ENCODE data around the gene ELOVL2.

Gene ELOVL2

DNA sequence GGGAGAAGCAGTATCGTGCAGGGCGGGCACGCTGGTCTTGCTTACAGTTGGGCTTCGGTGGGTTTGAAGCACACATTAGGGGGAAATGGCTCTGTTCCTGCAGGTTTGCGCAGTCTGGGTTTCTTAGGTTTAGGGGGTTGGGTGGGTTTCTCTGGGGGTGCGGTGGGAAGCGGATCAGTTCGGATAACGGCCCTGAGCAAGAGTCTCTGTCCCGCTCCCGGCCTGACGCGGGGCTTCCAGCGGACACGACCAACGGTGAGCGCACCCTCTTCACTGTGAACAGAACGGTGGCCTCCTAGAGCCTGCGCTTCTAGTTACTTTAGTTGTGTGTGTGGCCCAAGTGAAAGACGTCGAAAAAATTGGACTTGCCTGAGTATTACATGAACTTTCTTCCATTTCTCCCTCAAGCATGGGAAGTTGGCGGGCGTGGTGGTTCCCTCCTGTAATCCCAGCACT is 635 bp upstream of the ELOVL2 start:
- ATAC-seq (replicated peaks): no peak
- Mint-ChIP-seq H3K4me1 (ENCODE audit: low read depth in 2 of 2) (peaks cover 9% of the 10 kb centered on the region in 2 donors), H3K4me3 (peak overlapping the region; percentile 71 to 72), H3K36me3 (ENCODE audit: insufficient read depth) (peaks cover 9% of the 10 kb centered on the region), H3K27ac (no peak overlapping the region), H3K9me3 (no peaks in the 10 kb centered on the region), H3K27me3 (peaks cover 57 to 80% of the 10 kb centered on the region in 2 donors)
- no peak for DNase-seq

DNA sequence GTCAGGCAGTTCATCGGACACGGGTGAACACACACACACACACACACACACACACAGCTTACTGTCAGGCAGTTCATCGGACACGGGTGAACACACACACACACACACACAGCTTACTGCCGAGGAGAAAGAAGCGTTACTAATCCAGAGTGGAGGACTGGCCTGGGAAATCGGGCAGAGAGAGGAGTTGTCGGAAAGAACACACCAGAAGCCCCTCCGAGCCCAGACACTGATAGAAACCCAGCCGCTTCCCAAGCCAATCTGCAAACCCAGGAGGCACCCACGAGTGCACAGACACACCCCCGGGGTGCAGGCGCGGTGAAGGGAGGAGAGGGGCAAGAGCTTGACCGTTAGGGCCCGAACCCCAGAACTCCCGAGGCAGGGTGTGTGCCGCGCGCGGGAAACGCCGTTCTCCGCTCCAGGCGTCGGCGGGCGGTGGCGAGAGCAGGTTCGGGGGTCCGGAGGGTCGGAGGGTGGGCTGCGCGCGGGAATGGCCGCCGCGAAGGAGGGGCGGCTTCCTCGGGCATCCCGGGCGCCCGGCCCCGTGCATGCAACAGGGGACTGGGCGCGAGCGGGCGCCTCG is 636 bp downstream of the ELOVL2 start:
- Mint-ChIP-seq H3K36me3 (ENCODE audit: insufficient read depth) (peaks cover 9% of the 10 kb centered on the region), H3K4me1 (ENCODE audit: low read depth in 2 of 2) (peaks cover 9% of the 10 kb centered on the region in 2 donors), H3K27me3 (peaks cover 54 to 73% of the 10 kb centered on the region in 2 donors), H3K4me3 (peak overlapping the region; percentile 53 to 74), H3K9me3 (no peaks in the 10 kb centered on the region), H3K27ac (no peak overlapping the region)
- peak; percentile 17 for ATAC-seq (replicated peaks)
- no peak for DNase-seq

DNA sequence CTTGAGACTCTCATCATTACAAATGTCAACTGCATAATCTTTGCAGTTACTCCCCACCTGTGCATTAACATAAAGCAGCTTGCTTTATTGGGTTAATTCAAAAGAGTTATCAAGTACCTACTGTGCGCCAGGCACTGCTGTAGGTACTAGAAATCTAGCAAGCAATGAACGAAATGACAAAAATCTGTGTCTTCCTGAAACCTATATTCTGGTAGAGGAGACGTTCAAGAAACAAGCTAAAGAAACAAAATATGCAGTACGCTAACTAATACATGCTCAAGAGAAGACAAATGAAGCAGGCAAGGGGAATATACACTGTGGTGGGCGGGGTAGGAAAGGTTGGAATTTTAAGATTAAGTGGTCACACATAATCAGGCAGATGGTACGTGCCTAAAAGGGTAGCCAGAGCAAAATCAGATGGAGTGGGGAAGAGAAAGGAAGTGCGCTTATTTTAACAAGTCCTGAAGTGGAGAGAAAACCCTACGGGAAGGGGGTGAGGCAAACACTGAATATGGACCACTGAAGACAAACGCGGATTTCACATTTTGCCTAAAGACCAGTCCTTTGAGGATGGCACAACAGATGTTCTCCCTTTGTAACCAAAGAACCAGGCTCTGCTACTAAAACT is 1.2 kb downstream of the ELOVL2 start:
- DNase-seq (no peak), ATAC-seq (replicated peaks) (no peak)
- no peak overlapping the region for H3K27ac Mint-ChIP-seq
- H3K36me3 Mint-ChIP-seq (ENCODE audit: insufficient read depth): peaks cover 9% of the 10 kb centered on the region
- H3K4me1 Mint-ChIP-seq (ENCODE audit: low read depth in 2 of 2): peaks cover 9% of the 10 kb centered on the region in 2 donors
- peak overlapping the region; percentile 53 to 74 for H3K4me3 Mint-ChIP-seq
- peaks cover 48 to 67% of the 10 kb centered on the region in 2 donors for H3K27me3 Mint-ChIP-seq
- H3K9me3 Mint-ChIP-seq: no peaks in the 10 kb centered on the region

DNA sequence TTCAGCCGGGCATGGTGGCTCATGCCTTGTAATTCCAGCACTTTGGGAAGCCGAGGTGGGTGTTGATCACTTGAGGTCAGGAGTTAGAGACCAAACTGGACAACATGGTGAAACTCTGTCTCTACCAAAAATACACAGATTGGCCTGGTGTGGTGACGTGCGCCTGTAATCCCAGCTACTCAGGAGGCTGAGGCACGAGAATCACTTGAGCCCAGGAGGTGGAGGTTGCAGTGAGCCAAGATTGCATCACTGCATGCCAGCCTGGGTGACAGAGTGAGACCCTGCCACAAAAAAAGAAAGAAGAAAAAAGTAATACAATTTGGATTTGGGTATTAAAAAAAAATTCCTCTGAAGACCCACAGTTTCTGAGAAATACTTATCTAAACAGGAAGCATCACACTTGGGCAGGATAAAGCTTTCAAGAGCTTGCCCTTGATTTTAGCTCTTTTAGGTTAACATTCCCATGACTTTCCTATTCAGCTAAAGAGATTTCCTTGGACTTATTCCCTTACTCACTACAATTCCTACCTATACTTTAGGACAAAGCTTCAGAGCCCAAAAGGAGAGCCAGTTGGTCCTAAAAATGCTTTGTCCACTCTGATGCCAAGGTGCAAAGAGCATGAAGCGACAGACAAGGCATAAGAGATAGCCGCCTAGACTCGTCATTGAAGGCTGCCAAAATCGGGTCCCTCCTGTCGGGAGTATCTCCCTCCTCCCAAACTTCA is 1.9 kb downstream of the ELOVL2 start:
- H3K4me1 Mint-ChIP-seq (ENCODE audit: low read depth in 2 of 2): peaks cover 9% of the 10 kb centered on the region in 2 donors
- ATAC-seq (replicated peaks) (no peak), DNase-seq (no peak)
- H3K4me3 Mint-ChIP-seq: peak overlapping the region in 1 of 2 donors; percentile 74
- peaks cover 9% of the 10 kb centered on the region for H3K36me3 Mint-ChIP-seq (ENCODE audit: insufficient read depth)
- no peak overlapping the region for H3K27ac Mint-ChIP-seq
- H3K9me3 Mint-ChIP-seq: no peaks in the 10 kb centered on the region
- H3K27me3 Mint-ChIP-seq: peaks cover 46 to 64% of the 10 kb centered on the region in 2 donors

DNA sequence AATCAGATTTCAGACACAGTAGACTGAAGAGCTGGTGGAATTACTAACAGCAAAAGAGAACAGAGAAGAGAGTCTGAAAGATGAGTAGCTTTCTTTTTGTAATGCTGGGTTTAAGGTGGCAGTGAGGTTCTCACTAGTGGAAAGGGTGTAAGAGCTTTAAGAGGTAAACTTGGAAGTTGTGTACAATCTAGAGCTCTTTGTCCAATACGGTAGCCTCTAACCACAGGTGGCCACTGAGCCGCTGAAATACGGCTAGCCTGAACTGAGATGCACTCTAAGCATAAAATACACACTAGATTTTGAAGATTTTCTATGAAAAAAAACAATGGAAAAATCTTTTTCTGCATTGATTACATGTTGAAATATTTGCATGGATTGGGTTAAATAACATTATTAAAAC is 4.0 kb downstream of the ELOVL2 start:
- Mint-ChIP-seq H3K36me3 (ENCODE audit: insufficient read depth) (peaks cover 9% of the 10 kb centered on the region), H3K4me3 (no peak overlapping the region), H3K4me1 (ENCODE audit: low read depth in 2 of 2) (peaks cover 9% of the 10 kb centered on the region in 2 donors), H3K9me3 (no peaks in the 10 kb centered on the region), H3K27me3 (peaks cover 52 to 63% of the 10 kb centered on the region in 2 donors), H3K27ac (no peak overlapping the region)
- DNase-seq (no peak), ATAC-seq (replicated peaks) (no peak)

DNA sequence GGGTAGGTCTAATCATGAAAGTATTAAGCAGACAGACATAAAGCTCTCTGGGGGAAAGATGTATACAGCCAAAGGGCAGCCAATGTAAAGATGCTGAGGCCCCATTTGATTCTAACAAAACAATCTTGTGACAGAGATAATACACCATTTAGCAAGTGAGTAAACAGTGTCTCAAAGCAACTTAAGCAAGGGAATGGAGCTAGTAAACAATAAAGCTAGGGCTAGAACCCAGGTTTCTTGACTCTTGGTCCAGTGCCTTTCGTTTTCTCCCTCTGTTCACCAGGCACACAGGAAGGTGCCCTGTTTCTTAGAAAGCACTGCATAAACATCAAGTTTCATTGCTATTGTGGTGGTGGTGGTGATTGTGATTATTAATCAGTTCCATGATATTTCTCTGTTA is 5.1 kb downstream of the ELOVL2 start:
- Mint-ChIP-seq H3K4me3 (no peak overlapping the region), H3K27ac (no peak overlapping the region), H3K9me3 (no peaks in the 10 kb centered on the region), H3K27me3 (peaks cover 53 to 66% of the 10 kb centered on the region in 2 donors), H3K36me3 (ENCODE audit: insufficient read depth) (peaks cover 4% of the 10 kb centered on the region), H3K4me1 (ENCODE audit: low read depth in 2 of 2) (peaks cover 7 to 9% of the 10 kb centered on the region in 2 donors)
- DNase-seq (no peak), ATAC-seq (replicated peaks) (no peak)

DNA sequence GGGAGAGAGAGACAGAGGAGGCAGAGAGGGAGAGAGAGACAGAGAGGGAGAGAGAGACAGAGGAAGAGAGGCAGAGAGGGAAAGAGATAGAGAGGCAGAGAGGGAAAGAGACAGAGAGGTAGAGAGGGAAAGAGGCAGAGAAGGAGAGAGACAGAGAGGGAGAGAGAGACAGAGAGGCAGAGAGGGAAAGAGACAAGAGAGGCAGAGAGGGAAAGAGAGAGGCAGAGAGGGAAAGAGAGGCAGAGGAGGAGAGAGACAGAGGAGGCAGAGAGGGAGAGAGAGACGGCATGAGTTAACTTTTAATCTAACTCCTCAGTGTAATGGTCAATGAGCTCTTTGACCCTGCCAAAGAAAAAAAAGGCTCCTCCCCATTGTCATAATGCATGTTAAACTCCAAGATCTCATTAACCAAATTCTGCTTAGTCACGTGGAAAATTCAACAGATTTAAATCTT is 7.1 kb downstream of the ELOVL2 start:
- Mint-ChIP-seq H3K36me3 (ENCODE audit: insufficient read depth) (no peaks in the 10 kb centered on the region), H3K4me3 (no peak overlapping the region), H3K4me1 (ENCODE audit: low read depth in 2 of 2) (no peaks in the 10 kb centered on the region), H3K27me3 (peaks cover 52 to 66% of the 10 kb centered on the region in 2 donors), H3K27ac (no peak overlapping the region), H3K9me3 (no peaks in the 10 kb centered on the region)
- no peak for DNase-seq
- ATAC-seq (replicated peaks): no peak

DNA sequence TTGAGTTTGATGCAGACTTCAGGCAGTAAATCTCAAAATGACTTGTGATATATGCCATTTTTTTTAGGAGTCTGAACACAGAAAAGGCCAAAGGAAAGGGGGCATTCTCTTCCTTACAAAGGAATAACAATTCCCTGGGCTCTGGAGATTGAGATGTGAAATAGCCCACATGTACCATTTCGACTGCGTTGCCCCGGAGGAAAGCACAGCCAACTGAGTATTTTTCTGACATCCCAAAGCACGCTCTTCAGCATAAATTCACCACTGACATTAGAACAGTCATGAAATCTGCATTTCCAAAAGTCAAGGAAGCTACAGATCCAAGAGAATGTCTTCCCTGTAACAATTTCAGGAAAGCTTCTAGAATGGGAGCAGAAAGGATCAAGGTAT is 7.8 kb downstream of the ELOVL2 start:
- no peak for DNase-seq
- H3K27me3 Mint-ChIP-seq: peaks cover 56 to 68% of the 10 kb centered on the region in 2 donors
- H3K27ac Mint-ChIP-seq: no peak overlapping the region
- H3K9me3 Mint-ChIP-seq: no peaks in the 10 kb centered on the region
- no peak for ATAC-seq (replicated peaks)
- H3K36me3 Mint-ChIP-seq (ENCODE audit: insufficient read depth): no peaks in the 10 kb centered on the region
- no peak overlapping the region for H3K4me3 Mint-ChIP-seq
- no peaks in the 10 kb centered on the region for H3K4me1 Mint-ChIP-seq (ENCODE audit: low read depth in 2 of 2)

DNA sequence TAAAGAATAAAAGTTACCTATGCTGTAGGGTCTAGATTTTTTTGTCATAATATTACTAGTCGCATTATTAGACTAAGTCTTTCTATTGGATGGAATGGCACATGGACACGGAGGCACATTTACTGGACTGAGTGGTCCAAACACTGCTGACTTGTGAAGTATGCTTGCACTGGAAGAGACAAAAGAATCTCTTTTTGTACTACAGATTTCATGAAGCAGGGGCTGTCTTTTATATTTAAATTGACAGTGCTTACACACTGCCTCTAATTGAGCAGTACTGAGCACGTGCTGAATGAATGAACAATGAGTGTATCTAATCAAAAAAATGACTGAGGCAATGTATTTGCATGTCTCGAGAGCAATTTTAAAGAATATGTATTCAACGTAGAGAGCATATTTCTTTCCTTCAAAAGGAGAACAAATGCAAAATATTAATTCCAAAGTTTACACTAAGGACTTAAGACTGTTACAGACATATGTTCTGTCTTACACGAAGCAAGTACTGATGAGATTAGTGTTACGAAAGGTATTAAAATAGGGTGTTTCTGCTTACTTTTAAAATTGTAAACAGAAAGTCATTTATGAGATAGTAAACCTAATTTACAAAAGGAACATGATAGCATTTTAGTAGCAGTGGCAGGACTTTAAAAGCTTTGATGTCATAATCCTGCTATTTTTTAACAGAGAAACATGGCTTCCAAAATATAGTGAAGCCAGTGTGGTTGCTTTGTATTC is 8.3 kb downstream of the ELOVL2 start:
- ATAC-seq (replicated peaks): no peak
- no peaks in the 10 kb centered on the region for H3K36me3 Mint-ChIP-seq (ENCODE audit: insufficient read depth)
- no peak overlapping the region for H3K4me3 Mint-ChIP-seq
- no peaks in the 10 kb centered on the region for H3K9me3 Mint-ChIP-seq
- no peaks in the 10 kb centered on the region for H3K4me1 Mint-ChIP-seq (ENCODE audit: low read depth in 2 of 2)
- no peak for DNase-seq
- no peak overlapping the region for H3K27ac Mint-ChIP-seq
- peaks cover 54 to 68% of the 10 kb centered on the region in 2 donors for H3K27me3 Mint-ChIP-seq

DNA sequence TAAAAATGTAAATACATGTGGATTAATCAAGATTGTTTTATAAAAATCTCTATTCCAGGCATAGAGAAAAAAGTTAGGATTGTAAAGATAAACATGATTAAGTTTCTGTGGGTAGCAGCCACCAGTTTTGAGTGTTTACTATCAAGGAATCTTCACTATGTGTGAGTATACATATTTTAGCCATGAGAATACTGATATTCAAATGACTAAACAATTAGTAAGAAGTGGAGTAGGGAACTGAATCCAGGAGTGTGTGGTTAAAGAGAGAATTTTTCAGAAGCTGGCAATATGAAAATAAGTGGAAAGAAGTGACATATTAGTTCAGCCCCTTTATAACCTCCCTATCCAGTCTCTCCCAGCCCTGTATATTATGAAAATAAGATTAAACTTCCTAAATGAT is 10.3 kb downstream of the ELOVL2 start:
- Mint-ChIP-seq H3K27ac (no peak overlapping the region), H3K4me1 (ENCODE audit: low read depth in 2 of 2) (no peaks in the 10 kb centered on the region), H3K9me3 (no peaks in the 10 kb centered on the region), H3K27me3 (peaks cover 53 to 75% of the 10 kb centered on the region in 2 donors), H3K36me3 (ENCODE audit: insufficient read depth) (no peaks in the 10 kb centered on the region), H3K4me3 (no peak overlapping the region)
- no peak for ATAC-seq (replicated peaks)
- no peak for DNase-seq

DNA sequence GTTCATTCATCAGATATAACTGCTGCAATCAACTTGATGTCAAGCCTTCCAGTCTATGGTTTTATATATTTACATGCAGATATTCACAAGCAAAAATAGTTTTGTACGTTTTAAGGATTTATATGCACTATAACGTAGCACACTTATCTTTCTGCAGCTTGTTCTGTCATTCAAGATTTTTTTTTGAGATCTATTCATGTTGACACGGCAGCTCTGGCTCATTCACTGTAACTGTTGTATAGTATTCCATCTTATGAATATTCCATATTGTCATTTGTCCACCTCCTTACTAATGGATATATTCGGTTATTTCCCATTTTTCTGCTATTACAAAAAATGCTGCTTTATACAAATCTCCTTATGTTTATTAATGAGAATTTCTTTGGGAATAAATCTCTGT is 13.2 kb downstream of the ELOVL2 start:
- H3K9me3 Mint-ChIP-seq: no peaks in the 10 kb centered on the region
- H3K27ac Mint-ChIP-seq: no peak overlapping the region
- H3K4me3 Mint-ChIP-seq: no peak overlapping the region
- no peaks in the 10 kb centered on the region for H3K4me1 Mint-ChIP-seq (ENCODE audit: low read depth in 2 of 2)
- ATAC-seq (replicated peaks) (no peak), DNase-seq (no peak)
- H3K27me3 Mint-ChIP-seq: peaks cover 61 to 85% of the 10 kb centered on the region in 2 donors
- H3K36me3 Mint-ChIP-seq (ENCODE audit: insufficient read depth): no peaks in the 10 kb centered on the region

DNA sequence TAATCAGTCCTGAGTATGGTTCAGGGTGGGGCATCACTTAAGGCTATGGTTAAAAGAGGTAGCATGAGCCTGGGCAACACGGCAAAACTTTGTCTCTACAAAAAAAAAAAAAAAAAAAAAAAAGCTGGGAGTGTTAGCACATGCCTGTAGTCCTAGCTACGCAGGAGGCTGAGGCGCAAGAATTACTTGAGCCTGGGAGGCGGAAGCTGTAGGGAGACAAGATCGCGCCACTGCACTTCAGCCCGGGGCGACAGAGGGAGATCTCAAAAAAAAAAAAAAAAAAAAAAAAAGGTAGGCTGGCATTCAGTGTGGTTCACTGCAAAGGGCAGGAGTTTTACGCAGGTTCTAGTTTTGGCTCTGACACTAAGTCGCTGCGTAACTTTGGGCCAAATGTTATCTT is 15.1 kb downstream of the ELOVL2 start:
- Mint-ChIP-seq H3K36me3 (ENCODE audit: insufficient read depth) (no peaks in the 10 kb centered on the region), H3K4me1 (ENCODE audit: low read depth in 2 of 2) (no peaks in the 10 kb centered on the region), H3K27ac (no peak overlapping the region)

DNA sequence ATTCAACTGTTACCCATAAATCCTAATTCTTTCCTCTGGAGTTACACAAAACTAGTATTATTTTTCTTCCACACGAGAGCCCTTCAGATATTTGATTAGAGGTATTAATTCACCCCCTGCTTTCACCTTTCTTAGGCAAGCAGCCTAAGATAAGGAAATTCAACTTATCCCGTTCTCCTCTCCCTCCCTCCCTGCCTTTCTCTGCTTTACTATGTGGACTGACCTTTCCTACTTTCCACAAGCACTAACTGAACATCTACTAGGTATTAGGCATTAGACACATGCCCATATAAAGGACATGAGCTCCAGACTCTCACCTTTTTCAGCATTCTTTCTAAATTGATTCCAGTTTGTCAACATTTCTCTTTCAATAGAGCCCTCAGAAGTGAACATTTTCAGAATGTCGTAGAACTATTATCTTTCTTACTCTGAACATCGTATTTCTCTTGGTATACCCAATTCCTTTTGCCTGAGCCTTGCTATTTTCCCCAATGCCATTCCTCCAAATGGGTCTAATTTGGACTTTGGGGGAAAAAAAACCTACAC is 16.5 kb downstream of the ELOVL2 start:
- no peak for ATAC-seq (replicated peaks)
- no peak for DNase-seq
- Mint-ChIP-seq H3K4me1 (ENCODE audit: low read depth in 2 of 2) (no peaks in the 10 kb centered on the region), H3K36me3 (ENCODE audit: insufficient read depth) (no peaks in the 10 kb centered on the region), H3K4me3 (no peak overlapping the region), H3K27ac (no peak overlapping the region), H3K9me3 (no peaks in the 10 kb centered on the region), H3K27me3 (peaks cover 37 to 70% of the 10 kb centered on the region in 2 donors)

More for the DNA sequence above, 15.1 kb downstream of the ELOVL2 start:
- ATAC-seq (replicated peaks) (no peak), DNase-seq (no peak)
- no peaks in the 10 kb centered on the region for H3K9me3 Mint-ChIP-seq
- H3K27me3 Mint-ChIP-seq: peaks cover 51 to 82% of the 10 kb centered on the region in 2 donors
- no peak overlapping the region for H3K4me3 Mint-ChIP-seq

Measured in effector memory CD8-positive, alpha-beta T cell (primary cell).